ENCODE results near the gene SSBP3. TPM values are rescaled to one million over a fixed set of nuclear protein-coding genes. Genes with fewer than 3 reads are reported as not detected.
"Not testable (repeated sequence)": the region's sequence is repeated elsewhere in the genome, so short reads cannot be mapped to it uniquely, and the experiment has no call there.

The SSBP3 gene
- total and polyA plus RNA-seq, 2 of the 13 experiments (the other 11 are each of a cell fraction or from before 2014, with no cell fraction given), result 8.5 to 17.6 TPM

DNA sequence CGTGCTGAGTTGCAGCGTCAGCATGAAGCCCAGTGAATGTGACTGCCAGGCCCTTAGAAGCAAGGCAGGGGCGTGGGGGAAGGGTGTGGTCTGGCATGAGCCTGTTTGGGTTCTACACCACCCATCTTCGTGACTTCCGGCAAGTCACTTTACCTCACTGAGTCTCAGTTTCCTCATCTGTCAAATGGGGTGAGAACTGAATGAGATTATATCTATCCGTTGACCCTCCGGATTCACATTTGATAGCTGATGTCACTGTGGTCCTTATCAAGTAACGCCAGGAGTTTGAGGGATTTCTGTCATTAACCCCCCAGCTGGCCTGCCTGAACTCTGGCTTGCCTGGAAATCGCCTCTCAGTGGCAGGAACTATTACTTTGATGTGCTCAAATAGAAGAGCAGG, 190.7 kb downstream of the SSBP3 start:
- Histone ChIP-seq H2AFZ (ENCODE audit: low read length) (no peak overlapping the region), H3K9me3 (ENCODE audit: low read length) (no peaks in the 10 kb centered on the region), H3K4me3 (replicated peaks in 1 of 3; ENCODE audit: insufficient read depth in 1 of 3, low read depth in 2 of 3, low read length in 3 of 3) (no peak overlapping the region), H3K27me3 (ENCODE audit: control insufficient read depth in 1 of 2, insufficient read depth in 2 of 2, low read length in 2 of 2) (no peaks in the 10 kb centered on the region), H3K27ac (ENCODE audit: extremely low read length, insufficient read depth, low read length) (no peak overlapping the region), H3K79me2 (ENCODE audit: insufficient read depth, low read length) (no peaks in the 10 kb centered on the region), H4K20me1 (ENCODE audit: insufficient read depth, low read length) (no peaks in the 10 kb centered on the region), H3K9ac (ENCODE audit: insufficient read depth, low read depth, low read length) (no peak overlapping the region), H3K4me2 (ENCODE audit: low read depth, low read length) (no peak overlapping the region), H3K36me3 (replicated peaks in 1 of 2; ENCODE audit: control insufficient read depth in 1 of 2, insufficient read depth in 2 of 2, low read length in 2 of 2) (peaks cover 58 to 93% of the 10 kb centered on the region in 2 experiments), H3K4me1 (ENCODE audit: insufficient read depth, low read length) (peaks cover 17% of the 10 kb centered on the region)
- TF ChIP-seq U2AF2 (IDR thresholded peaks at IDR 0.05; ENCODE audit: low read depth, low read length) (no peak), ZNF629 (CRISPR knock-in tag; conservative IDR thresholded peaks at IDR 0.05) (peak; percentile 30; the same call in 1 of the 2 replicates), SMAD3 (CRISPR knock-in tag; IDR thresholded peaks at IDR 0.05) (no peak)
- intact Hi-C loops (cut with micrococcal nuclease; ENCODE audit: unreplicated experiment) (no loop called here), in situ Hi-C loops (cut with HindIII; ENCODE audit: extremely low pct_ligation_motif_present, low pct_unique_long_range_greater_than_20kb) (no loop called here)
- WGBS (ENCODE audit: low lambda C conversion rate), result 97% methylated on average over 7 of the region's 9 CpGs
- no TSS peak for BruUV-seq (replicated peaks)
- CTCF ChIA-PET (ENCODE audit: low intra/inter-chr PET ratio, low total read pairs), result no interaction called here
- DNase-seq (ENCODE audit: low spot score) (no peak), FAIRE-seq (no peak), ATAC-seq (no peak)
- POLR2A ChIA-PET, result no interaction called here

DNA sequence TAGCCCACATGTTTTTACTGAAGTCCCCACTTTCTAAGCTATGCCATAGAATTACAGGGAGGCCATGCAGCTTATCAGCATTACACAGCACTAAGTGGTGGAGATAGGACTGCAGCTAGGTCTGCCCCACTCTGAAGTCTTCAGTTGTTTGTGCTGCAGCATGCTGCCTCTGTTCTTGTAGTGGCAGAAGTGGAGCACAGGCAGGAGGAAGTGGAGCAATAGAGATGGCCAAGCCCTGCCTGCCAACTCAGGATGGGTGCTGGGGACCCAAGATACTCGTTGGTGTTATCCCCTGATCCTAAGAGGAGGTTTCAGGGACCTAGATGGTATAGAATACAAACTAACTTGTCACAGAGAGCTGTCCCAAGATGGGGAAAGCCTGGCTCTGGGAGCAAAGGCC, 193.3 kb downstream of the SSBP3 start:
- Histone ChIP-seq H2AFZ (ENCODE audit: low read length) (no peak overlapping the region), H3K9me3 (ENCODE audit: low read length) (no peaks in the 10 kb centered on the region), H3K27me3 (ENCODE audit: control insufficient read depth in 1 of 2, insufficient read depth in 2 of 2, low read length in 2 of 2) (no peaks in the 10 kb centered on the region), H4K20me1 (ENCODE audit: insufficient read depth, low read length) (no peaks in the 10 kb centered on the region), H3K9ac (ENCODE audit: insufficient read depth, low read depth, low read length) (no peak overlapping the region), H3K36me3 (replicated peaks in 1 of 2; ENCODE audit: control insufficient read depth in 1 of 2, insufficient read depth in 2 of 2, low read length in 2 of 2) (peaks cover 54 to 94% of the 10 kb centered on the region in 2 experiments), H3K79me2 (ENCODE audit: insufficient read depth, low read length) (no peaks in the 10 kb centered on the region), H3K27ac (ENCODE audit: extremely low read length, insufficient read depth, low read length) (no peak overlapping the region), H3K4me3 (replicated peaks in 1 of 3; ENCODE audit: insufficient read depth in 1 of 3, low read depth in 2 of 3, low read length in 3 of 3) (no peak overlapping the region), H3K4me1 (ENCODE audit: insufficient read depth, low read length) (no peaks in the 10 kb centered on the region), H3K4me2 (ENCODE audit: low read depth, low read length) (no peak overlapping the region)
- FAIRE-seq (no peak), DNase-seq (ENCODE audit: low spot score) (no peak), ATAC-seq (no peak)
- intact Hi-C loops (cut with micrococcal nuclease; ENCODE audit: unreplicated experiment), result no loop called here
- ChIA-PET CTCF (ENCODE audit: low intra/inter-chr PET ratio, low total read pairs) (no interaction called here), POLR2A (no interaction called here)
- TF ChIP-seq EHMT2 (IDR thresholded peaks at IDR 0.05; ENCODE audit: borderline replicate concordance, low read depth, low read length), result no peak
- TF ChIP-seq SRF (IDR thresholded peaks at IDR 0.05; ENCODE audit: low read depth, low read length), result no peak
- TF ChIP-seq ATAD3A (CRISPR knock-in tag; IDR thresholded peaks at IDR 0.05), result no peak
- TF ChIP-seq CHD4 (IDR thresholded peaks at IDR 0.05; ENCODE audit: borderline replicate concordance, low read length), result no peak
- TF ChIP-seq, protein P1, sequence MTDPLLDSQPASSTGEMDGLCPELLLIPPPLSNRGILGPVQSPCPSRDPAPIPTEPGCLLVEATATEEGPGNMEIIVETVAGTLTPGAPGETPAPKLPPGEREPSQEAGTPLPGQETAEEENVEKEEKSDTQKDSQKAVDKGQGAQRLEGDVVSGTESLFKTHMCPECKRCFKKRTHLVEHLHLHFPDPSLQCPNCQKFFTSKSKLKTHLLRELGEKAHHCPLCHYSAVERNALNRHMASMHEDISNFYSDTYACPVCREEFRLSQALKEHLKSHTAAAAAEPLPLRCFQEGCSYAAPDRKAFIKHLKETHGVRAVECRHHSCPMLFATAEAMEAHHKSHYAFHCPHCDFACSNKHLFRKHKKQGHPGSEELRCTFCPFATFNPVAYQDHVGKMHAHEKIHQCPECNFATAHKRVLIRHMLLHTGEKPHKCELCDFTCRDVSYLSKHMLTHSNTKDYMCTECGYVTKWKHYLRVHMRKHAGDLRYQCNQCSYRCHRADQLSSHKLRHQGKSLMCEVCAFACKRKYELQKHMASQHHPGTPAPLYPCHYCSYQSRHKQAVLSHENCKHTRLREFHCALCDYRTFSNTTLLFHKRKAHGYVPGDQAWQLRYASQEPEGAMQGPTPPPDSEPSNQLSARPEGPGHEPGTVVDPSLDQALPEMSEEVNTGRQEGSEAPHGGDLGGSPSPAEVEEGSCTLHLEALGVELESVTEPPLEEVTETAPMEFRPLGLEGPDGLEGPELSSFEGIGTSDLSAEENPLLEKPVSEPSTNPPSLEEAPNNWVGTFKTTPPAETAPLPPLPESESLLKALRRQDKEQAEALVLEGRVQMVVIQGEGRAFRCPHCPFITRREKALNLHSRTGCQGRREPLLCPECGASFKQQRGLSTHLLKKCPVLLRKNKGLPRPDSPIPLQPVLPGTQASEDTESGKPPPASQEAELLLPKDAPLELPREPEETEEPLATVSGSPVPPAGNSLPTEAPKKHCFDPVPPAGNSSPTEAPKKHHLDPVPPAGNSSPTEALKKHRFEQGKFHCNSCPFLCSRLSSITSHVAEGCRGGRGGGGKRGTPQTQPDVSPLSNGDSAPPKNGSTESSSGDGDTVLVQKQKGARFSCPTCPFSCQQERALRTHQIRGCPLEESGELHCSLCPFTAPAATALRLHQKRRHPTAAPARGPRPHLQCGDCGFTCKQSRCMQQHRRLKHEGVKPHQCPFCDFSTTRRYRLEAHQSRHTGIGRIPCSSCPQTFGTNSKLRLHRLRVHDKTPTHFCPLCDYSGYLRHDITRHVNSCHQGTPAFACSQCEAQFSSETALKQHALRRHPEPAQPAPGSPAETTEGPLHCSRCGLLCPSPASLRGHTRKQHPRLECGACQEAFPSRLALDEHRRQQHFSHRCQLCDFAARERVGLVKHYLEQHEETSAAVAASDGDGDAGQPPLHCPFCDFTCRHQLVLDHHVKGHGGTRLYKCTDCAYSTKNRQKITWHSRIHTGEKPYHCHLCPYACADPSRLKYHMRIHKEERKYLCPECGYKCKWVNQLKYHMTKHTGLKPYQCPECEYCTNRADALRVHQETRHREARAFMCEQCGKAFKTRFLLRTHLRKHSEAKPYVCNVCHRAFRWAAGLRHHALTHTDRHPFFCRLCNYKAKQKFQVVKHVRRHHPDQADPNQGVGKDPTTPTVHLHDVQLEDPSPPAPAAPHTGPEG (CRISPR knock-in tag; IDR thresholded peaks at IDR 0.05), result no peak
- 100% methylated on average over 1 of the region's 1 CpG for WGBS (ENCODE audit: low lambda C conversion rate)
- no TSS peak for BruUV-seq (replicated peaks)
- in situ Hi-C loops (cut with HindIII; ENCODE audit: extremely low pct_ligation_motif_present, low pct_unique_long_range_greater_than_20kb), result no loop called here

DNA sequence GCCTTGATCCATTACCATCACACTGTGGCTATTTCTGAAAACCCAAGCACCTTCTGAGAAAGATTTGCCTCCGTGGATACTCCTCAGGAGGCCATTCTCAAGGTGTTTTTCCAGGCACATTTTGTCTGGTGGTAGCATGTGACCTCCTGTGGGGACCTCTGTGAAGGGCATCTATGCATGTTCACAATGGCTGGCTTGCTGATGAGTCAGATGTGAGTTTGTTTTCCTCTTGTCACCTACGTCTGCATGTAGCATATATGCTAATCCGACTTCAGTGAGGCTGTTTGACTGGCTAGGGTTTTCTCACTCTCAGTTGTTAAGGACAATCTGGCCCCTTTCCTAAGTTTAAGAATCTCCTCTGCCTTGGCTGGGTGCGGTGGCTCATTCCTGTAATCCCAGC, 198.3 kb downstream of the SSBP3 start:
- BruUV-seq (replicated peaks); H3K4me2 ChIP-seq (ENCODE audit: low read depth, low read length); ATAC-seq; H3K79me2 ChIP-seq (ENCODE audit: insufficient read depth, low read length); H3K27ac ChIP-seq (ENCODE audit: extremely low read length, insufficient read depth, low read length); DNase-seq (ENCODE audit: low spot score); H3K4me3 ChIP-seq (replicated peaks in 1 of 3; ENCODE audit: insufficient read depth in 1 of 3, low read depth in 2 of 3, low read length in 3 of 3); in situ Hi-C loops (cut with HindIII; ENCODE audit: extremely low pct_ligation_motif_present, low pct_unique_long_range_greater_than_20kb); H3K4me1 ChIP-seq (ENCODE audit: insufficient read depth, low read length); H3K27me3 ChIP-seq (ENCODE audit: control insufficient read depth in 1 of 2, insufficient read depth in 2 of 2, low read length in 2 of 2); H3K9me3 ChIP-seq (ENCODE audit: low read length); H4K20me1 ChIP-seq (ENCODE audit: insufficient read depth, low read length); POLR2A ChIA-PET; H3K9ac ChIP-seq (ENCODE audit: insufficient read depth, low read depth, low read length); CTCF ChIA-PET (ENCODE audit: low intra/inter-chr PET ratio, low total read pairs); H2AFZ ChIP-seq (ENCODE audit: low read length); FAIRE-seq: not testable (repeated sequence)
- WGBS (ENCODE audit: low lambda C conversion rate), result 67% methylated on average over 3 of the region's 4 CpGs
- peaks cover 33 to 75% of the 10 kb centered on the region in 2 experiments for H3K36me3 ChIP-seq (replicated peaks in 1 of 2; ENCODE audit: control insufficient read depth in 1 of 2, insufficient read depth in 2 of 2, low read length in 2 of 2)
- intact Hi-C loops (cut with micrococcal nuclease; ENCODE audit: unreplicated experiment), result loop anchor here (10.0 kb wide), 1 partner anchor 133 kb away; no protein-coding TSS in a partner anchor
